ENCODE results near the gene DNHD1. TPM values are rescaled to one million over a fixed set of nuclear protein-coding genes. Genes with fewer than 3 reads are reported as not detected.

Gene DNHD1
- total and polyA plus RNA-seq, 2 of the 8 experiments (the other 6 are each of a cell fraction or from before 2014, with no cell fraction given), result 5.0 to 6.8 TPM

GRCh38 chr11:6553634-6554033 is 56.6 kb downstream of the DNHD1 start:
- POLR2A ChIA-PET (ENCODE audit: partially characterized antibody), result interaction anchor here (1.9 kb wide), 1 partner anchor 10 kb away, joined by 5 read pairs; no protein-coding TSS in a partner anchor
- Histone ChIP-seq H4K20me1 (replicated peaks in 1 of 2; ENCODE audit: control insufficient read depth in 1 of 2, insufficient read depth in 2 of 2, low read length in 2 of 2) (no peaks in the 10 kb centered on the region), H4K5ac (ENCODE audit: insufficient read length, low read depth, low read length) (no peak overlapping the region), H2AK5ac (ENCODE audit: low read depth, low read length) (no peak overlapping the region), H4K91ac (replicated peaks; ENCODE audit: insufficient read length, low read length) (no peak overlapping the region), H3K23me2 (ENCODE audit: low read depth, low read length) (no peaks in the 10 kb centered on the region), H2BK5ac (ENCODE audit: low read depth, low read length) (no peak overlapping the region), H3K4ac (replicated peaks; ENCODE audit: insufficient read length, low read depth, low read length) (no peak overlapping the region), H3K23ac (ENCODE audit: insufficient read length) (no peak overlapping the region), H3K79me1 (ENCODE audit: low read depth, low read length) (no peaks in the 10 kb centered on the region), H2BK12ac (ENCODE audit: low read depth, low read length) (no peak overlapping the region), H3K9me3 (ENCODE audit: insufficient read depth in 2 of 2, low read depth in 1 of 2, low read length in 1 of 2) (no peaks in the 10 kb centered on the region), H3K9ac (replicated peaks in 1 of 4; ENCODE audit: extremely low read depth in 1 of 4, low read depth in 3 of 4, low read length in 3 of 4) (no peak overlapping the region), H3K4me3 (ENCODE audit: extremely low read depth in 1 of 4, insufficient read depth in 2 of 4, low read depth in 3 of 4, low read length in 4 of 4) (no peak overlapping the region), H3K14ac (ENCODE audit: insufficient read length) (no peak overlapping the region), H3K79me2 (ENCODE audit: control insufficient read depth in 1 of 2, insufficient read depth in 2 of 2, low read length in 2 of 2) (no peaks in the 10 kb centered on the region), H3K56ac (replicated peaks; ENCODE audit: insufficient read length, low read depth, low read length) (no peak overlapping the region), H3K27me3 (replicated peaks in 1 of 4; ENCODE audit: control insufficient read depth in 3 of 4, extremely low read depth in 1 of 4, insufficient read depth in 3 of 4, low read length in 3 of 4) (no peaks in the 10 kb centered on the region), H3K4me1 (replicated peaks in 1 of 4; ENCODE audit: control insufficient read depth in 3 of 4, insufficient read depth in 4 of 4, low read length in 3 of 4) (no peaks in the 10 kb centered on the region), H3K18ac (ENCODE audit: extremely low read depth, low read length) (no peak overlapping the region), H3K4me2 (ENCODE audit: insufficient read depth in 1 of 2, low read depth in 2 of 2, low read length in 2 of 2) (no peak overlapping the region), H3K27ac (ENCODE audit: low read depth, low read length) (no peak overlapping the region), H2BK120ac (replicated peaks; ENCODE audit: low read depth, low read length) (no peak overlapping the region), H3K36me3 (ENCODE audit: control insufficient read depth in 2 of 4, insufficient read depth in 4 of 4, low read length in 3 of 4) (no peaks in the 10 kb centered on the region), H2BK15ac (ENCODE audit: low read length) (no peak overlapping the region), H2BK20ac (ENCODE audit: low read length) (no peak overlapping the region), H4K8ac (ENCODE audit: extremely low read depth, insufficient read depth, low read length) (no peak overlapping the region), H2AFZ (ENCODE audit: low read length) (no peak overlapping the region)
- DNase-seq (ENCODE audit: low read depth in 1 of 2, low spot score in 2 of 2), result no peak
- no peak for FAIRE-seq
- CTCF ChIA-PET (ENCODE audit: partially characterized antibody), result interaction anchor here (1.0 to 6.8 kb wide), 3 partner anchors 17 to 23 kb away, joined by 4 to 48 read pairs (median 6); no protein-coding TSS in a partner anchor
- TF ChIP-seq TBP (IDR thresholded peaks at IDR 0.05; ENCODE audit: low read depth, low read length) (no peak), GABPA (IDR thresholded peaks at IDR 0.05; ENCODE audit: borderline replicate concordance, insufficient read depth, low read length) (no peak)

All from H1 (cell line).